HUDEP-2 (cell line): ENCODE data around the gene SYT2.
A peak's percentile ranks its signal among the peaks of the same experiment; 100 is the strongest.
"Not testable (repeated sequence)": the region's sequence is repeated elsewhere in the genome, so short reads cannot be mapped to it uniquely, and the experiment has no call there.

Source experiments
- DNase-seq, 76 experiments: peaks; one replicate each; lab custom pipeline; 2025; ENCODE audit not compliant: unreplicated experiment in 76 of 76; lab: John Stamatoyannopoulos, UW

The SYT2 gene

GRCh38 chr1:202578001-202578504 is 132.2 kb downstream of the SYT2 start:
- DNase-seq, result no peak

- peak in 15 of 76 experiments; percentile 4 to 60 (median 15) for DNase-seq
These were observed 132.9 kb downstream of the SYT2 start for GRCh38 chr1:202577381-202577780.

- DNase-seq, result no peak
These were observed 133.4 kb downstream of the SYT2 start for GRCh38 chr1:202576816-202577215.

GRCh38 chr1:202575918-202576653 is 134.2 kb downstream of the SYT2 start:
- DNase-seq, result no peak

- DNase-seq, result no peak
These were observed 137.4 kb downstream of the SYT2 start for GRCh38 chr1:202572867-202573266.

- peak in 16 of 76 experiments; percentile 2 to 41 (median 16) for DNase-seq
These were observed 138.4 kb downstream of the SYT2 start for GRCh38 chr1:202571719-202572339.

GRCh38 chr1:202569393-202570322 is 140.6 kb downstream of the SYT2 start:
- DNase-seq, result no peak

- DNase-seq, result no peak
These were observed 141.4 kb downstream of the SYT2 start for GRCh38 chr1:202568826-202569225.

- no peak for DNase-seq
These were observed 141.8 kb downstream of the SYT2 start for GRCh38 chr1:202568410-202568809.

- DNase-seq, result no peak
These were observed 142.5 kb downstream of the SYT2 start for GRCh38 chr1:202567738-202568137.

- no peak for DNase-seq
These were observed 144.2 kb downstream of the SYT2 start for GRCh38 chr1:202565890-202566602.

GRCh38 chr1:202564958-202565495 is 145.2 kb downstream of the SYT2 start:
- DNase-seq, result no peak

- no peak for DNase-seq
These were observed 146.4 kb downstream of the SYT2 start for GRCh38 chr1:202563818-202564217.

- DNase-seq, result no peak
These were observed 147.7 kb downstream of the SYT2 start for GRCh38 chr1:202562444-202563060.

- no peak for DNase-seq
These were observed 148.4 kb downstream of the SYT2 start for GRCh38 chr1:202561726-202562443.

GRCh38 chr1:202561240-202561639 is 149.0 kb downstream of the SYT2 start:
- DNase-seq, result no peak

GRCh38 chr1:202557662-202558061 is 152.6 kb downstream of the SYT2 start:
- not testable (repeated sequence) for DNase-seq

- not testable (repeated sequence) for DNase-seq
These were observed 154.2 kb downstream of the SYT2 start for GRCh38 chr1:202556037-202556436.

GRCh38 chr1:202554619-202555018 is 155.6 kb downstream of the SYT2 start:
- not testable (repeated sequence) for DNase-seq
